GM12865 (cell line): ENCODE results near the gene VAC14.

Source experiments
- DNase-seq: peaks from one replicate; pipeline ENCODE4 v3.0.0; 2010; ENCODE audit warnings: low read depth
- H3K4me3 ChIP-seq: 2 replicates; pipeline ENCODE4 v1.5.1; 2011; ENCODE audit warnings: mild to moderate bottlenecking, low read depth, low read length, control low read depth
- CTCF ChIP-seq: IDR thresholded peaks from 2 replicates; pipeline ENCODE4 v1.5.1; 2011; ENCODE audit warnings: low read length, control low read depth, low read depth, inconsistent platforms; ENCODE audit not compliant: insufficient read depth; ENCODE audit errors: missing control alignments

VAC14 gene

DNA sequence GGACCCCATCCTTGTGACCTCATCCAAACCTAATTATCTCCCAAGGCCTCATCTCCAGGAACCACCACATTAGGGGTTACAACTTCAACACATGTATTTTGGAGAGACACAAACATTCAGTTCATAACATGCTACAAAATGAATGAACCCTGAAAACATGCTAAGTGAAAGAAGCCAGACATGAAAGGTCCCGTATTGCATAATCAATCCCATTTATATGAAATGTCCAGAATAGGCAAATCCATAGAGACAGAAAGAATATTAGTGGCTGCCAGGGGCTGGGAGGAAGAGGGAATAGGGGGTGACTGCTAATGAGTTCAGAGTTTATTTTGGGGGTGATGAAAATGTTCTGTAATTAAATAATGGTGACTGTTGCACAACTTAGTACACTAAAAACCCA lies 158.3 kb downstream of the VAC14 start:
- no peak for TF ChIP-seq CTCF
- DNase-seq = no peak
- no peak overlapping the region for H3K4me3 ChIP-seq

- no peak for DNase-seq
These were observed 161.9 kb downstream of the VAC14 start for GRCh38 chr16:70638814-70639792.

More at GRCh38 chr16:70638814-70639792, 161.9 kb downstream of the VAC14 start:
- no peak for TF ChIP-seq CTCF
- H3K4me3 ChIP-seq = no peak overlapping the region
